CD4-positive, alpha-beta T cell treated with Interleukin-2 at 100 ng/mL for 4 hours (primary cell): ENCODE results near the gene FXYD6.
A peak's percentile ranks its signal among the peaks of the same experiment; 100 is the strongest.

Source experiments
- DNase-seq: peaks from one replicate; pipeline ENCODE4 v3.0.0-alpha.2; 2020; ENCODE audit warnings: low spot score

Gene FXYD6

GRCh38 chr11:117910525-117910924, 34.1 kb upstream of the FXYD6 start:
- no peak for DNase-seq

DNA sequence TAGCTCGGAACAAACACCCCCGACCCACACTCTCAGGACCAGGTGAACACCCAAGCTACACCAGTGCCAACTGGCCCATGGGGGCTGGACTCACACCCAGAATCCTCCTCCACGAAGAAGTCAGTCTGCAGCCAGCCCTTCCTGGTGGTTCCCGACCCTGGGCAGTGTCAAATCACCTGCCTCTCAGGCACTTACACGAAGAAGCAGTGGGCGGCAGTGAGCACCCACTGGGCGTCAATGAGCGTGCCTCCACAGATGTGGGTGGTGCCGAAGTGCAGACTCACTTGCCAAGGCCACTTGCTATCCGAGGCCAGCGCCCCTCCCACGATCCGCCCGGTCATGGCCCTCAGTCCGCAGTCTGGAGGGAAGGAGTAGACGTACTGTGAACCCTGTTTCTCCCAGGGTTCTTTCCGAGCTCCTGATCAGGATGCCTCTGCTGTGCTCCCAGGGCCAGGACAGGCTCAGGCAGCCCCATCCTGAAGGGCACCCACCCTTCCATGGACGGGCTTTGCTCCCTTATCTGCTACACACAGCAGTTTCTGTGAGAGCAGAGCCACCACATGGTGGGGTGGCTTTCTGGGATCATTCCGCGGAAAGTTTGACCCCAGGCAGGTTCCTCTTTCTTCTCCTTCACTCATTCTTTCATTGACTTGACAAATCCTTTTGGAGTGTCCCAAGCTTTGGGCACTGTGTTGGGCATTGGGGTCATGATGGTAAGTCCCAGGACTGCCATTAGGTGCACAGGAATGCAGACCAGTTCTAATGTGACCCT, 33.3 kb upstream of the FXYD6 start:
- no peak for DNase-seq

GRCh38 chr11:117908959-117909610, 32.6 kb upstream of the FXYD6 start:
- no peak for DNase-seq

DNA sequence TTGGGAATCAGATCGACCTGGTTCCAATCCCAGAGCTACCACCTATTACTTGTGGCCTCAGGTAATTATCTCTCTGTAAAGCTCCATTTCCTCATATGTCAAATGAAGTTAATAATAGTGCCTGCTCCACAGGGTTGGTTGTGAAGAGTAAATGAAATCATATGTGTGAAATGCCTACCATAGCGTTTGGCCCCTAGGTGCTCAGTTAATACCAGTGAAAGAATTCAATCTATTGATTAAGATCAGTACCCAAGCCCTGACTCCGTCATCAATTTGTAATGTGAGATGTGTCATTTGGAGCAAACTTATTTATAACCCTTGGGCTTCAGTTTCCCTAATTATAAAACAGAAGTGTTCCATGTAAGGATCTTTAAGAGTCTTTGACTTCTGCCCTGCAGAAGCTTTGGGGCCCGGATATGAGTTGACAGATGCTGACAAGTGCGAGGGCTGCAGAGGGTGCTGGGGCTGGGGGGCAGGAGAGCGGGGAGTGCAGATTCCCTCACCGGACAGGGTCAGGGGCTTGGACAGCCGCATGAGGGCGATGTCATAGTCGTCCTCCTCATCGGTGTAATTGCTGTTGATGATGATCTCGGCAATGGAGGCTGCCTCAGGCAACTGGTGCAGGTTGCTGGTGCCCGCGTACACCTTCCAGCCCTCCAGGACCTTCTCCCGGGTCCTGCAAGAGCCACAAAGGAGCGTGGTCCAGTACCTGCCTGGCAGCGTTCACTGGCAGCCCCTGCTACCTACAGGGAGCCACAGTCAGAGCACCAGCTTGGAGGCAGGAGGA, 31.8 kb upstream of the FXYD6 start:
- no peak for DNase-seq

DNA sequence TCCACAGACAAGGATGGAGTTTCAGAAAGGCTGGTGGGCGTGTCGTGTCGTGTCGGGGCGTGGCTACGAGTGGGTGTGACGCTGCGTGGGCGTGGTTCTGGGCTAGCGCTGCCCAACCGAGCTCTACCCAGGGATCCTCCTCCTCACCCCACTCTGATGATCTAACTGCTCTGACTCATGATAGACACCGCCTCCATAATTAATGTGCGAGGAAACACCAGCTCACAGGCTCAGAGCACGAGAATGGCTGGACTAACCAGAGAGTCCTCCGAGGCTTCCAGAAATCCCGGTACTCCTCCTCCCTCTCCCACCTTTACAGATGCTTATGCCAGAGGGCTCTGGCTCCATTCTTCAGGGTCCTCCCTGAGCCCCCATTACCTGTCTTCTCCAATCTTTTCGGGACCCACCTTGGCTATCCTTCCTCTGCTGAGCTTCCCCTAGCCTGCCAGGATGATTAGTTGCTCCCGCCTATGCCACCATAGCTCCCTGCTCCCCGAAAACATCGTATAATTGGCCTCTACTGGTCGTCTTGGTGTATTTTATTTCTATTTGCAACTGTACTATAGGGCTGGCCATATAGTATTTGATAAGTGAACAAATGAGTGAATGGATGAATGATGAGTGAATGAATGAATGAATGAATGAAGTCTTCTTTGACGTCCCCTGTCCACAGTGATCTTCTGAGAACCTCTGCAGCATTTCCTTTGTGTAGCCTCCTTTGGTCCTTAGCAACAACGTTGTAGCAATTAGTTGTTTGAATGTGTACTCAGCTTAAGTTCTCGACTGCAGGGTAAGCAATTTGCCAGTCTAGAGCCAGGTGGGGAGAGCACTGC, 31.0 kb upstream of the FXYD6 start:
- DNase-seq, result peak; percentile 71

DNA sequence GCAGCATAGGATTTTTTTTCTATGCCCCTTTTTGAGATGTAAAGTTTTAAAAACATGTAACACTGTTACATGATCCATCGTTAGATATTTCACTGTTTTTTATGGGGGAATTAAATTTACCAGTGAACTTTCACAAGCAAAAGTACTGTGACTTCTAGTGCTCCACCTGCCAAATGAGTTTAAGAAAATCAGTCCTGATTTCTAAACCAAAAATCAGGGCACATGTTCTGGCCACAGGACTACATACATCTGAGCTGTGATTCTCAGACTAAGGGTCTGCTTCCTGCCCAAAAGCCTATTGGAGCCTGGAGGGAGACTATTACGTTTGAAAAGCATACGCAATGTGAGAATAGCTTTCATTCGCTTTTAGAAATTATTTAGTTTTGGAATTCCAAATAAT, 30.3 kb upstream of the FXYD6 start:
- no peak for DNase-seq

DNA sequence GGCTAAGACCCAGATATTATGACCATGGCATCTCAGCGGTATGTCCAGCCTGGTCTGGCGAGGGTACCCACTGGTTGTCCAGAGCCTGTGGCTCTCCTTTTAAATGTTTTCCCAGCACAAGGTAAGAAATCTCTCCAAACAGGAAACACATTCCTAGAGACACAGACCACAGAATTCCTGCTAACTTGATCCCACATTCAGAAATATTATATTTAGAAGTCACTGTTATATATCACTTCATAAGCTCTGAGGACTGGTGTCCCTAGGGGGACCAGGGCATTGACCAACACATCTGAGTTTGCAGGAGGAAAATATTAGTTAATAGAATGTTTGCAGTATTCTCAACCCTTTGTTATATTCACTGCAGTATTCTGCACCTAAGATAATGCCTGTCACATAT, 29.7 kb upstream of the FXYD6 start:
- no peak for DNase-seq

GRCh38 chr11:117905524-117905923, 29.1 kb upstream of the FXYD6 start:
- no peak for DNase-seq

DNA sequence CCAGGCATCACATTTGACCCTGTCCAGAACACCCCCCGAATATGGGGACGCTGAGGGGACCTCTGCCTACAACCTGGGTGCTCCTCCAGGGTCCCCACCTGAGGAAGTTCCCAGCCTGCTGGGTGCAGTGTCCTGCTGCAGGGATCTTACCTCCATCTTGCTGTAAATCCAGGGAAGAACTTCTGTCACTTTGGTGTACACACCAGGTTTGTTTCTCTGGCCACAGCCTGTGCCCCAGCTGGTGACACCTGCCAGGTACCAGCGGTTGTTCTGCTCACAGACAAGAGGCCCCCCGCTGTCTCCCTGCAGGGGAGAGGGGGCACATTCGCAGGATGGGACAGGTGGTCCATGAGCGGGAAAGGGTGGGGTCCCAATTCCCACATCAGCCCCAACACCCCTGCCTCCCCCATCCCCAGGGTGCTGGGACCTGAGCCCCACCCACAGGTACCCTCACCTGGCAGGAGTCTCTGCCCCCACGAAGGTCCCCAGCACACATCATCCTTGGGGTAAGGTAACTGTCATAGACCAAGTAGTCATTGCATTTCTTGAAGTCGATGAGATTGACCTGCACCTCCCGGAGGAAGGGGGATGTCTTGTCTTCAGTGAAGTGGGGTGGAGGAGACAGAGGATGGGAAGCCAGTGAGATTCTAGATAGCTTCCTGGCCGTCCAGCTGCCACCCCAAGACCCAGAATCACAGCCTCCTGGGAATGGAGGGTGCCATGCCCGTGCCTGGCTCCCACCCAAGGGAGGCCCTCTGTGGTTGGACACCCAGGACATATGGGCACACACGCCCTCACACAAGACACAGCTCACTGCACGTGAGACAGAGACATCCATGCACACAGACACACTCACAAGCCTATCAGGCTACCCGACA, 27.3 kb upstream of the FXYD6 start:
- no peak for DNase-seq

DNA sequence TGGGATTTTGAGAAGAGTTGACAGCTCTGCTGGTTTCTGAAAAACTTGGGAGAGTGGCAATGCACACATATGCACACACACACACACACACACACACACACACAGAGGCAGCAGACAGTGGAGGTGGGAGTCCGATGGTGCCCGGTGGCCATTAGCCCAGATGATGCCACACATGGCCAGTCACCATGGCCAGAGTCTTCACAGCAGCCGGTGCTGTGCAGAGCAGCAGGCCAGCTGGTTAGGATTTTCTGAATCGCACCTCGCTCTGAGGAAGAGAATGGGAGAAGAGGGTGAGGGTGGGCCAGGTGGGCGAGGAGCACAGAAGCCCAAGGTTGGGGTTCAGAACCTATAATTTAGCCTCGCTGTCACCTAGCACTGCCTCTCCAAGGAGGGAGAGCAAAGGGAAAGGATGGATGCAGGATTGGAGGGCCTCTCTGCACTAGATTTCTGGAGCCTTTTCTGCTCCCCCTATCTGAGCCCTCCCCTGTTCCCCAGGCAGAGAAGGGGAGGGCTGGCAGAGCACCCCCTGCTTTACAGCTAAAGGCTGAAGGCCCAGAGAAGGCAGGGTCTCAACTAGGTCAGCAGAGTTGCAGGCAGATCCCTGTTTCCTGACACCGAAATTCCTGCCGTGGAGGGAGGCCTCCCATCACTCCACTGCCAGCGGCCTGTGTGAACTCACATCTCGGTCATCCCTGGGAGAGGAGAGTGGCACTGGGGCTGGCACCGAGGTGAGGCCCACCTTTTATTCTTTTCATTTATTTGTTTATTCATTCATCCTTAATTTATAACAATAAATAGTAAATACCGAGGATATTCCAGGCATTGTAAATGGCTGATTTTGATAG, 25.8 kb upstream of the FXYD6 start:
- no peak for DNase-seq

- no peak for DNase-seq
Measured at GRCh38 chr11:117901601-117902000, 25.1 kb upstream of the FXYD6 start.

DNA sequence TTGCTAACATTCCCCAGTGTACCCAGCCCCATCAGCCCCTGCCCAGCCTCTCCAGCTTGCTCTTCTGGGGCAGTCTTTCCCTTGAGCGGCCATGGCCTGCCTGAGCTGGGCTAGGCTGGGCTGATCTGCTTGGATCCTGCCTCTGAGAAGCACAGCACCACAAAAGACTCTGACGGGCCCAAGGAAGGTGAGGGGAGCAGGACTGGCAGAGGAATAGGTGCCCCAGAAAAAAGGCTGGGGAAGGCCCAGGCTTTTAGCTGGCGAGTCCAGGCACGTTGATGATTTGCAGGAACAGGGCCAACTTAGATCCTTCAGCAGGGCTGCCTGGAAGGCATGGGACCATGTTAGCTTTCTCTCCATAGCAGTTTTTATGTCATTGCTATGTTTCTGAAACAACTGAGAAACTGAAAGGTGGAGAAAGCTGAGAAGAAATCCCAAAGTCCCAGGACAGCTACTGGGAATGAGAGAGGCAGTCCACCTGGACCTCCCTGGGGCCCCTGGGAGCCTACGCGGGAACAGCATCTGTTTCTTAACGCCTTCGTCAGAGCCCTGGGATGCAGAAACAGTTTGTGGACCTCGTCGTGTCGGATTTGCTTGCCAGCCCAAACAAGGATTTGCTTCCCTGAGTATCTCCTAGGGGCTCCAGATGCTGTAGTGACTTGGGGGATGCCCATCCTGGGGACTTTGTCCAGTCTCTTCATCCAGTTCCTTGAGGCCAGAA, 24.4 kb upstream of the FXYD6 start:
- no peak for DNase-seq

DNA sequence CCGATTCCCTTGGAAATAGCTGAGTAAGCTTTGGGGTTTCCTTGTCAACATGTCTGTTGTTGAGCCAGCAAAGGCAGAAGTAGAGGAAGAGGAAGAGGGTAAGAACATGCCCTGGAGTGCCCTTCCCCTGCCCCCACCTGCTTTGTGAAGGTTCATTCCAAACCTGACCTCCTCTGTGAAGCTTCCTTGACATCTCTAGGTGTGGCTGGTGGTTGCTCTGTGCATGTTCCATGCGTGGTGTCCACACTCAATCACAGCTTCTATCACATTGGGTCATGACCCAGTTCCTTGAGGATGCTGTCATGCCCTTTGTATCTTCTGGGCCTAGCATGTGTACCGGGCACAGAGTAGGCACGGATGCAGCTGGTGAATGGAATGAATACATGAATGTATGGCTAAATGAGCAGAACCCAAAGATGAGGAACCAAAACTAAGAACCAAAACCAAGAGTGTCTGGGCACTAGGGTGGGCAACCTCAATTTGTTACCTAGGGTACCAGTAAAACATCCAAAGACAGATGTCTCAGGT, 23.7 kb upstream of the FXYD6 start:
- DNase-seq, result no peak

GRCh38 chr11:117898059-117898458, 21.6 kb upstream of the FXYD6 start:
- no peak for DNase-seq

GRCh38 chr11:117892651-117893050, 16.2 kb upstream of the FXYD6 start:
- no peak for DNase-seq

DNA sequence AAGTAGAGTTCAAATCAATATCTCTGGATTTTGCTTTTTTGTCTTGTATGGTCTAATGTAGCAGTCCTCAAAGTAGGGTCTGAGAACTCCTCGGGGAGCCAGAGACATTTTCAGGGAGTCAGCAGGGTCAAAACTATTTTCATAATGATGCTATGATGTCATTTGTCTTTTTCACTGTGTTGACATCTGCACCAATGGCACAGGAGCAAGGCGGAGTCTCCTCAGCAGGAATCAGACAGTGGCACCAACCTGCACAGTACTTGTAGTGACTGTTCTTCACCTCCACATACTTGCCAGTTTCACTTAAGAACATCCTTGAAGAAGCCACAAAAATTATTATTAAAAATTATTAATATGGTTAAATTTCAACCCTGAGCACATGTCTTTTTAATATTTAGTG, 14.9 kb upstream of the FXYD6 start:
- no peak for DNase-seq

DNA sequence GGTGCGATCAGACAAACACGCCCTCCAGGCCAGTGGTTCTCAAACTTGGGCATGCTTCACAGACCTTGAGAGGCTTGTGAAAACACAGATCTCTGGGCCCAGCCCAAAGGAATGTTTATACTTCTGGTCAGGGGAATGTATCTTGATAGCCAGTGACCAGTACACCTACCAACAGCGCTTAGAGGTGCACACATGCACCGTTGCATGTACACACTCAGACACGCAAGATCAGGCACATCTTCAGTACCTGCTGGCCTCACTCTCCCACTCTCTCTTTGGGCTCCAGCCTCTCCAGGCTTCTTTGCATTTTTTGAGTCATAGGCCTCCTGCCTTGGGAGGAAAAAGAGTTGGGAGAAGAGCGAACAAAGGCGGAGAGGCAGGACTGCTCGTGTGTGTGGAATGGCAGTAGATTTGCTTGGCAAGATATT, 11.7 kb upstream of the FXYD6 start:
- DNase-seq, result no peak

DNA sequence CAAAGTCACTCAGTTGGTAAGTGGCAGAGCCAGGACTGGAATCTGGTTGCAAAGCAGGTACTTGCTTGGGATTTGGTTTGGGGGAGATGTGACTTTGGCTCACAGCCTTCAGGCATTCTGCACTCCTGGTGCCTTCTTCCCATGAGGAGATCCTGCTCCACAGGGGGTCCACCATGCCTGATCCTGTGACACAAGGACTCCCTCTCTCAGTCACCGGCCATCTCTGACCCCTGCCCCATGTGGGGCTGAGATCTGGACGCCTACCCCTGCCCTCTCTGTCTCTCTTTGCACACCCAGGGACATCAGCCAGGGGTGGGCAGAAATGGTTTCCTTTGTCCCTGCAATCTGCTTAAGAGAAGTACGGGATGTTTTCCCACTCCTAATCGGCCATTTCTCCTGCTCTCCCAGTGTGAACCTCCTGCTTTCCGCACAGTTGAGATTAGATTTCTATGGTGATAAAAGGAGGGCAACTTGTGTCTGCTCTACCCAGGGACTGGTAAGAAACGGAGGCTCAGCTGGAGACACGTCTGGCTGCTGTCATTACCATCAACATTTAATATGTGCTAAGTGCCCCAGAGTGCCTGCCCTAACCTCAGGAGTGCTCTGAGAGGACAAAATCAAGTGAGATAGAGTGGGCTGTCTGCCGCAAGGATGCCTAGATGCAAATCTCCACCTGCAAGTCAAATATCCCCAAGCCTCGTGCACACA, 11.1 kb upstream of the FXYD6 start:
- no peak for DNase-seq

- DNase-seq, result no peak
Measured at GRCh38 chr11:117885777-117886176, 9.3 kb upstream of the FXYD6 start.
